Right atrium auricular region (tissue), 2 donors: ENCODE data around the gene ADAMTS2. TPM values are rescaled to one million over a fixed set of nuclear protein-coding genes. Genes with fewer than 3 reads are reported as not detected.

Experiments
- DNase-seq: peaks from one replicate; pipeline ENCODE4 v3.0.0-alpha.2; 2019; ENCODE audit warnings: low spot score
- H3K27ac ChIP-seq, 2 donors: fragments of 200-600 bp; sonication (generic); 1 replicate in 1 of 2; 2 replicates in 1 of 2; pipeline ENCODE4 v1.5.1; 2016 to 2019
- H3K27me3 ChIP-seq, 2 donors: fragments of 200-600 bp; sonication (generic); one replicate each; pipeline versions ENCODE4 v1.5.1 to v1.6.0; 2017 to 2019
- H3K36me3 ChIP-seq: fragments of 200-600 bp; sonication (generic); one replicate; pipeline ENCODE4 v1.5.1; 2016
- H3K4me1 ChIP-seq, 2 donors: fragments of 200-600 bp; sonication (generic); one replicate each; pipeline versions ENCODE4 v1.5.1 to v1.6.0; 2017 to 2019
- H3K4me3 ChIP-seq, 2 donors: fragments of 200-600 bp; sonication (generic); 1 replicate in 1 of 2; 2 replicates in 1 of 2; pipeline ENCODE4 v1.5.1; 2017 to 2019; ENCODE audit warnings: mild to moderate bottlenecking in 1 of 2, moderate library complexity in 1 of 2
- H3K9me3 ChIP-seq, 2 donors: fragments of 200-600 bp; sonication (generic); one replicate each; pipeline ENCODE4 v1.5.1; 2019
- total RNA-seq, 2 donors: library from RNA; depleted of rRNA; stranded (reverse); fragments of >200 nt; gene quantifications; one replicate each; pipeline ENCODE4 v1.1.0, GENCODE V29; 2016
- TF ChIP-seq, protein P1 (sequence below), 2 donors: fragments of 200-600 bp; sonication (generic); IDR thresholded peaks; one replicate each; pipeline ENCODE4 v1.5.1; 2019; ENCODE audit warnings: antibody characterized with exemption in 2 of 2

The ADAMTS2 gene
- total RNA-seq, 2 donors from 2014 or later = 13.6 to 13.7 TPM

DNA sequence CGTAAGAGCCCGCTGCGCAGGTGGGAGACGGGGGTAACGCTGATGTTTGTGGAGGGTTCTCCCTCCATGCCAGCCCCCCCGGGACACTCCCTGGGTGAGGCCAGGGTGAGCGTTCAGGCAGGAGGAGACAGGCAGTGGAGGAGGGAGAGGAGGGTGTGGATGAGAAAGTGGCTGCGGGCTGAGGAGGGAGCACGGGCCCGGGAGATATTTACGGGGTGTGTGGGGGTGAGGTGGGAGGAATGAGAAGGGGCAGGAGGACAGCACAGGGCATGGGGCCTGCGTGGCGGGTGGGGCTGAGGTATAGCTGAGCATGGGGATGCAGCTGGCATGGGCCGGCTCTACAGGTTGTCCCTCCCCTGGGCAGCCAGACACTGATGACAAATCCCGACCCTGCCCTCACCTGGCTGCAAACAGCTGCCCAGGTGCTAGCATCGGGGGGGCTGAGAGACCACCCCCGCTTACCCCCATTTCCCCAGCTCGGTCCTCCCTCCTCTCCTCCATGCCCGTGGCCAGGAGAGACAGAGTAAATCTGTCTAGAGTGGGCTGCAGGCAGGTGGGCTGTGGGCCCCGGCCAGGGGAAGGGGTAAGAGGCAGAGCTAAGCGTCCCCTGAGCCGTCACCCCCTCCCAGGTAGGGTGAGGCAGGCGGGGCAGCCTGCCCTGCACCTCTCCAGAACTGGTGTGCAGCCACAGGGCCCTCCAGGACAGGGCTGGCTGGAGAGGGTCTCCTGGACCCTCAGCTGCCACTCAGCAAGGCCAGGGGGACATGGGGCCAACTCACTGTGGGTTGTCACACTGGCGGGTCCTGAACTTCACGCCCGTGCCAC, 205.9 kb downstream of the ADAMTS2 start:
- TF ChIP-seq, protein P1, sequence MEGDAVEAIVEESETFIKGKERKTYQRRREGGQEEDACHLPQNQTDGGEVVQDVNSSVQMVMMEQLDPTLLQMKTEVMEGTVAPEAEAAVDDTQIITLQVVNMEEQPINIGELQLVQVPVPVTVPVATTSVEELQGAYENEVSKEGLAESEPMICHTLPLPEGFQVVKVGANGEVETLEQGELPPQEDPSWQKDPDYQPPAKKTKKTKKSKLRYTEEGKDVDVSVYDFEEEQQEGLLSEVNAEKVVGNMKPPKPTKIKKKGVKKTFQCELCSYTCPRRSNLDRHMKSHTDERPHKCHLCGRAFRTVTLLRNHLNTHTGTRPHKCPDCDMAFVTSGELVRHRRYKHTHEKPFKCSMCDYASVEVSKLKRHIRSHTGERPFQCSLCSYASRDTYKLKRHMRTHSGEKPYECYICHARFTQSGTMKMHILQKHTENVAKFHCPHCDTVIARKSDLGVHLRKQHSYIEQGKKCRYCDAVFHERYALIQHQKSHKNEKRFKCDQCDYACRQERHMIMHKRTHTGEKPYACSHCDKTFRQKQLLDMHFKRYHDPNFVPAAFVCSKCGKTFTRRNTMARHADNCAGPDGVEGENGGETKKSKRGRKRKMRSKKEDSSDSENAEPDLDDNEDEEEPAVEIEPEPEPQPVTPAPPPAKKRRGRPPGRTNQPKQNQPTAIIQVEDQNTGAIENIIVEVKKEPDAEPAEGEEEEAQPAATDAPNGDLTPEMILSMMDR (IDR thresholded peaks at IDR 0.05) = no peak
- no peaks in the 10 kb centered on the region for H3K27me3 ChIP-seq
- H3K9me3 ChIP-seq = no peaks in the 10 kb centered on the region
- H3K36me3 ChIP-seq = no peaks in the 10 kb centered on the region
- no peak overlapping the region for H3K27ac ChIP-seq
- H3K4me1 ChIP-seq = no peaks in the 10 kb centered on the region
- DNase-seq = no peak
- no peak overlapping the region for H3K4me3 ChIP-seq

DNA sequence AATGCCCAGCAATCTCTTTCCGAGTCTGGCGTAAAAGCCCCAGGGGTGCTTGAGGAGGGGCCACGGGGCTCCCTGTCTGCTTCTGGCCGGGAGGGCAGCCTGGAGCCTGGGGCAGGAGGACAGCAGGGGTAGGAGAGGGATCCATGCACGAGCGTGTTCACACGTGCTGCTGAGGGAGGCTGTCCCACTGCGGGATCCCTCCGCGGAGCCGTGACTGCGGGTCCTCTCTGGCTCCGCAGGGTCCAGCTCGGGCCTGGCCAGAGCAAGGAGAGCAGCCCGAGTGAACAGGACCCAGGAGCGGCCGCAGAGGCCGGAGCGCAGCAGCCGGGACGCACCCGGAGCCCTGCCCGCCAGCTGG, 206.7 kb downstream of the ADAMTS2 start:
- no peak for DNase-seq
- Histone ChIP-seq H3K9me3 (no peaks in the 10 kb centered on the region), H3K4me1 (no peaks in the 10 kb centered on the region), H3K36me3 (no peaks in the 10 kb centered on the region), H3K4me3 (no peak overlapping the region), H3K27ac (no peak overlapping the region), H3K27me3 (no peaks in the 10 kb centered on the region)
- TF ChIP-seq, protein P1 (IDR thresholded peaks at IDR 0.05) = no peak

DNA sequence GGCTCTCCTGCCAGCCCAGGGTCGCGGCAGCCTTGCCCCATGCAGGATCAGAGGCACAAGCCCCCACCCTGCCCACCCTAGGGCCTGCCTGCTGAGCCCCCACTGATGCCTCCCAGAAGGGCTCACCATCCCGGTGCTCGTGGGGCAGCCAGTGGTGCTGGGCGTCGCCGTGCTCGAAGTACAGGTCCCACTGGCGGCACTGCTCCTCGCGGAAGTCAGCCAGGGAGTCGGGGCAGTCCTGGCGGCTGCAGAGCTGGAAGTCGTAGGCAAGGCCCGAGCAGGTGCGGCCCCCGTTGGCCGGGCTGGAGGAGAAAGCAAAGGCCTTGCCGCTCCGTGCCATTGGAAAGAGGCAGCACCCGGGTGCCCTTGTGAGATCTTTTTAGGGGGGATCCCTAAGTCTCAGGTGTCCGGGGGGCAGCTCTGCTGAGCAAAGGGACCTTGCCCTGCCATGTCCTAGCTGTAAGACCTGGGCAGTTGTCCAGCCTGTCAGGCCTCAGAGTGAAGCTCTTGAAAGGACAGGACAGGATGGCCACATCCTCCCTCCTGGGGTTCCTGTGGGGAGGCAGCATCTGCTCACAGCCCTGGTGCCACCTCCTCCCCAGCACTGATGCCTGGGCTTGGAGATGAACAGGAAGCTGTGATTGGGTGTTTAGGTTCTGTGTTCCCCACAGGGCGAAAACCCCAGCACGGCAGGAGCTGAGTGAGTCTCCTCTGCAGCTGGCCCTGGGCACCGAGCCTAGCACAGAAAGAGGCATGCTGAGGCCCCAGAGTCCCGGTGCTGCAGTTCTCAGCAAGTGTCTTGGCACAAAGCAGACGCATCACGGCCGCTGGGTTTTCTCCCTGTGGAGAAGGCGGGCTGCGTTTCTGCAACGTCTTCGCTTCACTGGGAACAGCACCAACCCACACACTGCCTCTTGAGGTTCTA, 207.4 kb downstream of the ADAMTS2 start:
- H3K9me3 ChIP-seq = no peaks in the 10 kb centered on the region
- H3K27ac ChIP-seq = no peak overlapping the region
- DNase-seq = no peak
- TF ChIP-seq, protein P1 (IDR thresholded peaks at IDR 0.05) = no peak
- no peaks in the 10 kb centered on the region for H3K27me3 ChIP-seq
- H3K4me1 ChIP-seq = no peaks in the 10 kb centered on the region
- H3K4me3 ChIP-seq = no peak overlapping the region
- no peaks in the 10 kb centered on the region for H3K36me3 ChIP-seq

DNA sequence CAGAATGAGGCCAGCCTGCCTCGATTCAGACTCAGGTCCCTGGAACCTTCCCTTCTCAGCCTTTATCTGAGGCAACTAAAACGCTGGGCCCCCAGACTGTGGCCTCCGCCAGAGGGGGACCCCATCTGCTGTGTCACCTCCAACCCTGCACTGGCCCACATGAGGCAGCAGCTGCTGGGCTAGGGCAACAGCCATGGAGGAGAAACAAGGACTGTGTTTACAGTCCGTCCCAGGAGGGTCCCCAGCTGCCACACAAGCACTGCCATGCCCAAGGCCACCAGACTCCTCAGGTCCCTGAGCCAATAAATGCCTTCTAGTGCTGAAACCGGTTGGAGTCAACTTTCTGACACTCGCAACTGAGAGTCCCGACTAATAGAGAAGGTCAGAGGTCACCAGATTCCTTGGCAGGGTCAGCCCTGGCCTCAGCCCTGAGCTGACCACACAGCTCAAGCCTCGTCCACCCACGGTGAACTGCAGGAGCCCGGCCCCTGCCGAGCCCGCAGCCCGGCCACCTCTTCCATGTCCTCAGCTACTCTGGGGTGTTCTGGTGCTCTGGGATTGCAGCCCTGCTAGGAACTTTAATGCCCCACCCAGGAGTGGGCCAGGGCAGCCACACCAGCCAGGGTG, 208.1 kb downstream of the ADAMTS2 start:
- H3K9me3 ChIP-seq = no peaks in the 10 kb centered on the region
- no peaks in the 10 kb centered on the region for H3K27me3 ChIP-seq
- TF ChIP-seq, protein P1 (IDR thresholded peaks at IDR 0.05) = no peak
- no peaks in the 10 kb centered on the region for H3K36me3 ChIP-seq
- DNase-seq = no peak
- H3K27ac ChIP-seq = no peak overlapping the region
- H3K4me3 ChIP-seq = no peak overlapping the region
- H3K4me1 ChIP-seq = no peaks in the 10 kb centered on the region

DNA sequence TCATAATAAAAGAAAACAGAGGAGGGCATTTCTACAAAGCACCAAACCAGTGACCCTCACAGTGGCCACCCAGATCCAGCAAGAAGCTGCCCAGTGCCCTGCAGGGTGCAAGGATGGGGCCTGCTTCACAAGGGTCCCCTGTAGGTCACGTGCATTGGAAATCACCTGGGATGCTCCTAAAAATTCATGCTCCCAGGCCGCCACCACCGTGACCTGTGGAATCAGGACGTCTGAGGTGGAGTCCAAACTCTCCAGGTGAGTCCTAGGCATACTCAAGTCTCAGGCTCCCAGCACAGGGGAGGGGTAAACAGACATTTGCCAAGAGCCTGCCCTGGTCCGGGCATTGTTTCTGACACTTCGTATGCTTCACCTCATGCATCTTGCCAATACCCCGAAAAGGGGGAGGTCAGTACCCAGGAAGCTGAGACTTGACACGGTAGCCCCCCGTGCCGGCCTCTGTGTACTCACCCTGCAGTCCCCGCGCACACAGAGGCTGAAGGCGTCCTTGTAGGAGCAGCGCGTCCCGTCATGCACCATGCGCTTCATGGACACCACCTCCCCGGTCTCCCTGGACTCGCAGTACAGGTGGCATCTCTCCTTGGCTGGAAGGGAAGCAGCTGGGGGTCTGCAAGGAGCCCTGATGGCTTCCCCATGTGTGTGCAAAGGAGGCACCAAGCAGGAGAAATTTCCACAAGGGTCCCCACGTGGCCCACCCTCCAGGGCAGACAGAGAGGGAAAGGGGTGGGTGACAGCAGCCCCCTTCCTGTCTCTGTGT, 209.6 kb downstream of the ADAMTS2 start:
- H3K36me3 ChIP-seq = no peaks in the 10 kb centered on the region
- no peak overlapping the region for H3K4me3 ChIP-seq
- no peak overlapping the region for H3K27ac ChIP-seq
- TF ChIP-seq, protein P1 (IDR thresholded peaks at IDR 0.05) = no peak
- no peaks in the 10 kb centered on the region for H3K9me3 ChIP-seq
- no peaks in the 10 kb centered on the region for H3K27me3 ChIP-seq
- no peaks in the 10 kb centered on the region for H3K4me1 ChIP-seq
- no peak for DNase-seq
